Upper lobe of right lung (tissue), 1 donor: ENCODE results near the gene RPRD1A. TPM values are rescaled to one million over a fixed set of nuclear protein-coding genes. Genes with fewer than 3 reads are reported as not detected.
"Not testable (repeated sequence)": the region's sequence is repeated elsewhere in the genome, so short reads cannot be mapped to it uniquely, and the experiment has no call there.

Experiments
- ATAC-seq: fragments of 200-7000 bp; cut with Tn5 transposase; one replicate; pipeline ENCODE4 v1.9.1; 2020; ENCODE audit warnings: mild to moderate bottlenecking, moderate library complexity
- DNase-seq: peaks from one replicate; pipeline ENCODE4 v3.0.0-alpha.2; 2020
- H3K27ac ChIP-seq: fragments of 200-600 bp; one replicate; pipeline ENCODE4 v1.8.0; 2022
- H3K27me3 ChIP-seq: fragments of 200-600 bp; one replicate; pipeline ENCODE4 v1.8.0; 2022; ENCODE audit warnings: mild to moderate bottlenecking
- H3K36me3 ChIP-seq: fragments of 200-600 bp; one replicate; pipeline ENCODE4 v1.8.0; 2022
- H3K4me1 ChIP-seq: fragments of 200-600 bp; one replicate; pipeline ENCODE4 v1.8.0; 2022
- H3K4me3 ChIP-seq: fragments of 200-600 bp; one replicate; pipeline ENCODE4 v1.8.0; 2022; ENCODE audit warnings: mild to moderate bottlenecking
- H3K9me3 ChIP-seq: fragments of 200-600 bp; one replicate; pipeline ENCODE4 v1.8.0; 2022
- intact Hi-C: fragments of 100-400 bp; cut with DNase I; formaldehyde crosslinking; loops from one replicate; pipeline ENCODE4 v1.11.0; 2022
- total RNA-seq: library from RNA; stranded (reverse); fragmentation: NEBNext Ultra II Directional; extraction: Animal tissue kit (Norgen Biotek cat#: 25700); gene quantifications from one replicate; pipeline ENCODE4 v1.2.1, GENCODE V29; 2021
- TF ChIP-seq, protein P1 (sequence below): fragments of 200-600 bp; IDR thresholded peaks from one replicate; pipeline ENCODE4 v1.8.0; 2022; ENCODE audit warnings: antibody characterized with exemption
- donor health status: DM: no; HTN: yes; CAD: no; lungs with severe emphysema.

RPRD1A gene
- total RNA-seq, 1 donor from 2014 or later = 45.4 TPM

DNA sequence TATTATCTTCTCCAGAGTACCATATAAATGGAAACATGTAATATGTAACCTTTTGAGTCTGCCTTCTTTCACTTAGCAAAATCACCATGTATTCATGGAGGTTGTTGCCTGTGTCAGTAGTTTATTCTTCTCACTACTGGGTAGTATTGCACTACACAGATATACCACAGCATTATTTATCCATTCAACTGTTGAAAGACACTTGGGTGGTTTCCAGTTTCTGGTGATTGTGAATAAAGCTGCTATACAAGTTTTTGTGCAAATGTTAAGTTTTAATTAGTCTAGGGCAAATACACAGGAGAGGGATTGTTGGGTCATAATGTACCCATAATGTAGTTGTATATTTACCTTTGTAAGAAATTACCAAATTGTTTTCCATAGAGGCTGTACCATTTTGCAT lies 29.6 kb upstream of the RPRD1A start:
- no peaks in the 10 kb centered on the region for H3K36me3 ChIP-seq
- DNase-seq = no peak
- no peak for ATAC-seq
- intact Hi-C loops = loop anchor here (10.0 kb wide), 1 partner anchor 188 kb away; no protein-coding TSS in a partner anchor
- no peaks in the 10 kb centered on the region for H3K9me3 ChIP-seq
- TF ChIP-seq, protein P1, sequence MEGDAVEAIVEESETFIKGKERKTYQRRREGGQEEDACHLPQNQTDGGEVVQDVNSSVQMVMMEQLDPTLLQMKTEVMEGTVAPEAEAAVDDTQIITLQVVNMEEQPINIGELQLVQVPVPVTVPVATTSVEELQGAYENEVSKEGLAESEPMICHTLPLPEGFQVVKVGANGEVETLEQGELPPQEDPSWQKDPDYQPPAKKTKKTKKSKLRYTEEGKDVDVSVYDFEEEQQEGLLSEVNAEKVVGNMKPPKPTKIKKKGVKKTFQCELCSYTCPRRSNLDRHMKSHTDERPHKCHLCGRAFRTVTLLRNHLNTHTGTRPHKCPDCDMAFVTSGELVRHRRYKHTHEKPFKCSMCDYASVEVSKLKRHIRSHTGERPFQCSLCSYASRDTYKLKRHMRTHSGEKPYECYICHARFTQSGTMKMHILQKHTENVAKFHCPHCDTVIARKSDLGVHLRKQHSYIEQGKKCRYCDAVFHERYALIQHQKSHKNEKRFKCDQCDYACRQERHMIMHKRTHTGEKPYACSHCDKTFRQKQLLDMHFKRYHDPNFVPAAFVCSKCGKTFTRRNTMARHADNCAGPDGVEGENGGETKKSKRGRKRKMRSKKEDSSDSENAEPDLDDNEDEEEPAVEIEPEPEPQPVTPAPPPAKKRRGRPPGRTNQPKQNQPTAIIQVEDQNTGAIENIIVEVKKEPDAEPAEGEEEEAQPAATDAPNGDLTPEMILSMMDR = no peak
- no peak overlapping the region for H3K4me3 ChIP-seq
- no peak overlapping the region for H3K27ac ChIP-seq
- H3K4me1 ChIP-seq = no peaks in the 10 kb centered on the region
- no peaks in the 10 kb centered on the region for H3K27me3 ChIP-seq

GRCh38 chr18:36095936-36096519 lies 28.7 kb upstream of the RPRD1A start:
- Histone ChIP-seq H3K4me1 (no peaks in the 10 kb centered on the region), H3K27ac (no peak overlapping the region), H3K9me3 (no peaks in the 10 kb centered on the region), H3K4me3 (no peak overlapping the region), H3K36me3 (no peaks in the 10 kb centered on the region), H3K27me3 (no peaks in the 10 kb centered on the region)
- ATAC-seq (peak; percentile 45), DNase-seq (no peak)
- intact Hi-C loops = loop anchor here (10.0 kb wide), 1 partner anchor 189 kb away; no protein-coding TSS in a partner anchor
- TF ChIP-seq, protein P1 = peak; percentile 58

DNA sequence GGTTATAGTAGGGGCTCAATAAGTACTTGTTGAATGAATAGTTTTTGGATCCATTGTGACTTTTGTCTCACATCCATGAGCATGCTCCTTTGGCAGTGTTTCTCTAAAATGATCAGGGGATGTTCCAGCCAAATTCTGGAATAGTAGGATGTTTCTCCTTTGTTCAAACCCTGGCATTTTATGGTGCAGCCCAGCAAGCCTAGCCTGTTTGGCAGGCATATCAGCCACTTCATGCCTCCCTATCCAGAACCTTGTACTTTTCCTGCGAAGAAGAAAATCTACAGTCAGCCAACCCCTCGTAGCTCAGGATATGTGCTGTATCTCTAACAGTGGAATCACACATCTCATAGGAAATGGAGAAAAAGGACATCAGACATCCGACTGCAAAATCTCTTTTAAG lies 27.1 kb upstream of the RPRD1A start:
- no peaks in the 10 kb centered on the region for H3K36me3 ChIP-seq
- no peaks in the 10 kb centered on the region for H3K9me3 ChIP-seq
- H3K27ac ChIP-seq = no peak overlapping the region
- intact Hi-C loops = loop anchor here (10.0 kb wide), 1 partner anchor 190 kb away; no protein-coding TSS in a partner anchor
- TF ChIP-seq, protein P1 = no peak
- DNase-seq = no peak
- ATAC-seq = no peak
- no peaks in the 10 kb centered on the region for H3K27me3 ChIP-seq
- no peak overlapping the region for H3K4me3 ChIP-seq
- no peaks in the 10 kb centered on the region for H3K4me1 ChIP-seq

DNA sequence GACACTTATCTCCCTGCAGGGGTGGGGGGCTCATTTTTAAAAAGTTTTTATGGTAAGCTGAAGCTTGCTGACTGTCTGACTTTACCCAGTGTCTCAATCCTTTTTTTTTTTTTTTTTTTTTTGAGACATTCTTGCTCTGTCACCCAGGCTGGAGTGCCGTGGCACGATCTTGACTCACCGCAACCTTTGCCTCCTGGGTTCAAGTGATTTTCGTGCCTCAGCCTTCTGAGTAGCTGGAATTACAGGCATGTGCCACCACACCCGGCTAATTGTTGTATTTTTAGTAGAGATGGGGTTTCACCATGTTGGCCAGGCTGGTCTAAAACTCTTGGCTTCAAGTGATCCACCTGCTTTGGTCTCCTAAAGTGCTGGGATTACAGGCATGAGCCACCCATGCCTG lies 24.8 kb upstream of the RPRD1A start:
- not testable (repeated sequence) for H3K4me1 ChIP-seq, ATAC-seq

GRCh38 chr18:36089001-36089400 lies 21.6 kb upstream of the RPRD1A start:
- no peaks in the 10 kb centered on the region for H3K4me1 ChIP-seq
- H3K4me3 ChIP-seq = no peak overlapping the region
- DNase-seq = no peak
- no peaks in the 10 kb centered on the region for H3K36me3 ChIP-seq
- H3K27me3 ChIP-seq = peaks cover 4% of the 10 kb centered on the region
- intact Hi-C loops = no loop called here
- no peak overlapping the region for H3K27ac ChIP-seq
- no peak for ATAC-seq
- H3K9me3 ChIP-seq = no peaks in the 10 kb centered on the region
- TF ChIP-seq, protein P1 = no peak

More for the DNA sequence above, 24.8 kb upstream of the RPRD1A start:
- not testable (repeated sequence) for DNase-seq, H3K27ac ChIP-seq, H3K27me3 ChIP-seq, H3K9me3 ChIP-seq, H3K4me3 ChIP-seq, H3K36me3 ChIP-seq
- intact Hi-C loops = loop anchor here (10.0 kb wide), 1 partner anchor 193 kb away; no protein-coding TSS in a partner anchor

GRCh38 chr18:36088256-36088655 lies 20.9 kb upstream of the RPRD1A start:
- peaks cover 4% of the 10 kb centered on the region for H3K27me3 ChIP-seq
- no peaks in the 10 kb centered on the region for H3K36me3 ChIP-seq
- TF ChIP-seq, protein P1 = no peak
- intact Hi-C loops = no loop called here
- no peaks in the 10 kb centered on the region for H3K9me3 ChIP-seq
- no peak for DNase-seq
- H3K4me1 ChIP-seq = no peaks in the 10 kb centered on the region
- ATAC-seq = no peak
- no peak overlapping the region for H3K27ac ChIP-seq
- H3K4me3 ChIP-seq = no peak overlapping the region
